ENCODE data around the gene FBLN1.

DNA sequence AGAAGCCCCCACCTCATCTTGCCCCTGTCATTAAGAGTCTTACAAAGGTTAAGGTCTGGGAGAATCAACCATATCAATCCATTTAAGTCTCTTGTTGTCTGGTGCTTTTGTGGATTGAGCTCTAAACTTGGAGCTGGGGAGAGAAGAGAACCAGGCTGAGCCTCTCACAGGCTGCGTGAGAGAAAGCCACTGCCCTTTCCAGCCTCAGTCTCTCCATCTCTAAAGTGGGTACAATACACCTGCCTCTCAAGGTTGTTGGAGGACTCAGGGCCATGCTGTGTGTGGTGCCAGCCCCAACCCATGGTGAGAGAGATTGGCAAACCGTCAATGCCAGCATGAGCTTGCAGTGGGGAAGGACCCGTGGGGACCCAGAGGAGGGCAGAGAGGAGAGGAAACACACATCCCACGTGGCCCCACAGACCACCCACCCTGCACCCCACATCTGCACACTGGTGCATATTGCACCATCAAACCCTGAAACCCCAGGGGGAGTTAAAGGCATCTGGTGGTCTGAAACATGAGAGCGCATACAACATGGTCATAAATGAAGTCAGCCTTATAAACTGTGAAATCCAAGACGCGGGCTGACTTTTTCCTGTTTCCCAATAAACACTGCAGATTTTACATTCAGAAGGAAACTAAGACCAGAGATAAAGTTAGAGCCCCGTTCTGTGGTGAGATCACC lies 27.5 kb upstream of the FBLN1 start:
- TF ChIP-seq, protein P1, sequence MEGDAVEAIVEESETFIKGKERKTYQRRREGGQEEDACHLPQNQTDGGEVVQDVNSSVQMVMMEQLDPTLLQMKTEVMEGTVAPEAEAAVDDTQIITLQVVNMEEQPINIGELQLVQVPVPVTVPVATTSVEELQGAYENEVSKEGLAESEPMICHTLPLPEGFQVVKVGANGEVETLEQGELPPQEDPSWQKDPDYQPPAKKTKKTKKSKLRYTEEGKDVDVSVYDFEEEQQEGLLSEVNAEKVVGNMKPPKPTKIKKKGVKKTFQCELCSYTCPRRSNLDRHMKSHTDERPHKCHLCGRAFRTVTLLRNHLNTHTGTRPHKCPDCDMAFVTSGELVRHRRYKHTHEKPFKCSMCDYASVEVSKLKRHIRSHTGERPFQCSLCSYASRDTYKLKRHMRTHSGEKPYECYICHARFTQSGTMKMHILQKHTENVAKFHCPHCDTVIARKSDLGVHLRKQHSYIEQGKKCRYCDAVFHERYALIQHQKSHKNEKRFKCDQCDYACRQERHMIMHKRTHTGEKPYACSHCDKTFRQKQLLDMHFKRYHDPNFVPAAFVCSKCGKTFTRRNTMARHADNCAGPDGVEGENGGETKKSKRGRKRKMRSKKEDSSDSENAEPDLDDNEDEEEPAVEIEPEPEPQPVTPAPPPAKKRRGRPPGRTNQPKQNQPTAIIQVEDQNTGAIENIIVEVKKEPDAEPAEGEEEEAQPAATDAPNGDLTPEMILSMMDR (IDR thresholded peaks at IDR 0.05; ENCODE audit: low read length) = no peak
- TF ChIP-seq EZH2 (IDR thresholded peaks at IDR 0.05; ENCODE audit: borderline replicate concordance, low read length) = no peak

Data from OCI-LY1 (cell line).